Fibroblast of gingiva (primary cell): ENCODE measurements around the gene MYBBP1A.

ENCODE experiments used
- DNase-seq: peaks from one replicate; pipeline ENCODE4 v3.0.0-alpha.2; 2011; ENCODE audit warnings: low read depth

Gene MYBBP1A

GRCh38 chr17:4519361-4519788, 35.8 kb downstream of the MYBBP1A start:
- no peak for DNase-seq

GRCh38 chr17:4518901-4519300, 36.3 kb downstream of the MYBBP1A start:
- no peak for DNase-seq

DNA sequence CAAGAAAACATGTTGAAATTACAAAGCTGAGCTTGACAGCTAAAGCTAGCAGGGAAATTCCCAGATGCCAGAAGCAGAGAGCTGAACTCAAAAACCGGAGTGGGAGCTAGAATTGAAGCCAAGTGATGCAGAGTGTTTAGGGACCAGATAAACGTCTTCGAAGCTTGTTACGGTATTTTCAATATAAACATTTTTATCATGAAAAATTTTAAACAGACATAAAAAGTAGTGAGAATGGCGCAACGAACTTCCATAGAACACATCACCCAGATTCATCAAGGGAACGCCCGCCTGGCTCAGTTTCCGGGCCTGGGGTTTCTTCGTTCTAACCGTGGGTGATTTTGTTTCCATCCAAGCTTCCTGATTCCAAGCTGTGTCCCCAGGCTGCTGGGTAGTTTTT, 38.4 kb downstream of the MYBBP1A start:
- DNase-seq: no peak

DNA sequence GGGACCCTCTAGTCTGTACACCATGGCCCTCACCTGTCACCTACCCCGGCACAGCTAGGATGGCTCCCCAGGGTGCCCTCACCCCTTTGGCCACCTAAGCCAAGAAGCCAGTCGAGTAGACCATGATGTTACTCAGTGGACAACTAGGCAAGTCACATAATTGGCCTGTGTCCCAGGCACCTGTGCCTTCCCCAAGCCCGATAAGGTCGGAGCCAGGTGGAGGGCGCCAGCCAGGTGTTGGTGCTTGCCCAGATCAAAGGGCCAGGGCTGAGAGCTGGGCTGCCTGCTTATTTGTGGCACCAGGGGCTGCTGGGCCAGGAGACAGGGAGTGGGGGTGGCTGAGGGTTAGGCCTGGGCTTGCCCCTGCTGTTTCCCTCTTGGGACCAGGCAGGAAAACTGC, 39.7 kb downstream of the MYBBP1A start:
- DNase-seq: no peak

DNA sequence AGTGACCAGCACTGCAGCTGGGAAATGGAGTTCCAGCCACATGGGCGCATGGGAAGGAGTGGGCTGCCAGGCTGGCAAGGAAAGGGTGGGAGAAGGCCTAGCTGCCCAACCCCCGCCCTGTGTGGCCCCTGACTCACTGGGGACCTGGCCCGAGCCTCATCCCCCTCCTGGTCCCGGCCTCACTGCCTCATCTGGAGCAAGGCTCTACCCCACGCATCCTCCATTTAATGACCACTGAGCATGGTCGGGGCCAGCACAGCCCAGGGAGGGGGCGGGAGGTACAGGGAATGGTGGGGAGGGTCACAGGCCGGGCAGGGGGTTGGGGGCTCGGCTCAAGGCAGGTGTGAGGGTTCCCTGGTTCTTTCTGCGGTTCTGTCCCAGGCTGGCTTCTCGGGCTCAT, 40.4 kb downstream of the MYBBP1A start:
- DNase-seq: no peak

DNA sequence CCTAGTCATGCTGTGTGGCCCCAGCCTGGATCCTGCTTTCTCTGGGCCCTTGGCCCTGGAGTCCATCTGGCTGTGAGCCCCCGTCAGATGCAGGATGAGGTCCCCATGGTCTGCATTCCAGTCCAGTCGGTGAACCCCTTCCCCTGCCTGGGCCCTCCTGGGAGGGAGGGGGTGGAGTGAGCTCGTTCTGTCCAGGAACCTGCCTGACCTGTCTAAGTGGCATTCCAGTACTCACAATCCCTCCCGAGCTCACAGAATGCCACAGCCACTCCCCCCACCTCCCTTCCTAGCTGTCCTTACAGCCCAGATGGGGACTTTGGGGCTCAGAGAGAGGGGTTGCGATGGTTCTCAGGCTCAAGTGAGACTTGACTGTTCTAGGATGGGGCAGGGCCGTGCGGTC, 41.0 kb downstream of the MYBBP1A start:
- DNase-seq: no peak

GRCh38 chr17:4513113-4514032, 41.8 kb downstream of the MYBBP1A start:
- no peak for DNase-seq

GRCh38 chr17:4512156-4513112, 42.8 kb downstream of the MYBBP1A start:
- DNase-seq: no peak

- DNase-seq: no peak
These were observed 43.8 kb downstream of the MYBBP1A start for GRCh38 chr17:4511199-4511932.

DNA sequence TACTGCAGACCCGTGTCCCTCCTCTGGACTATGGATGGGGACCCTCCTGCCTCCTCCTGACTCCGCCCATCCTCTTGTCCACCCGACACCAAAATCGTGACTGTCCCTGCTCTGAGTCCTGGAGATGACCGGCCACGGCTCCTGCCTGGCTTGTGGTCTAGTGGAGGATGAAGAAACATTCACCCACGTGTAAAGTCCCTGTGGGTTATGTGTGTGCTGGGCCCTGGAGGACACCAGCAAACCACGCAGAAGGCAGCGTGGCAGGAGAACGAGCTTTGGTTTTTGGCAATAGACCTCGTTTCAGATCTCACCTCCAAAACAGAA, 44.6 kb downstream of the MYBBP1A start:
- no peak for DNase-seq

- DNase-seq: no peak
These were observed 45.1 kb downstream of the MYBBP1A start for GRCh38 chr17:4509923-4510617.

DNA sequence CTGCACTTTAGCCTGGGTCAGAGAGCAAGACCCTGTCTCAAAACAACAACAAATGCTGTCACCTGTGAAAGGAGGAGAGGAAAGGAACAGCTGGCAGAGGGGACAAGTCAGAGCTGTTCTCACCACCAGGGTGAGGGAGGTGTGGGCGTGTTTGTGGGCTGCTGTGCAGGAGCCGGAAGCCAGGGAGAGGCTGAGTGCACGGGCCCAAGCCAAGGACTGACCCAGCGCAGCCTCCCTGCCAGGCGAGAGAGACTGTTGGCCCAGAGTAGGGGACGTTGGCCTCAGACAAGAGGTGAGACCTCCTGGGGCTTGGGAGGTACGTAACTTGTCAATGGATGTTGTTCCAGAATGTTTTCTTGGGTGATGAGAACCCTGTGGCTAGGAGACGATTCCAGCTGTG, 45.8 kb downstream of the MYBBP1A start:
- no peak for DNase-seq

DNA sequence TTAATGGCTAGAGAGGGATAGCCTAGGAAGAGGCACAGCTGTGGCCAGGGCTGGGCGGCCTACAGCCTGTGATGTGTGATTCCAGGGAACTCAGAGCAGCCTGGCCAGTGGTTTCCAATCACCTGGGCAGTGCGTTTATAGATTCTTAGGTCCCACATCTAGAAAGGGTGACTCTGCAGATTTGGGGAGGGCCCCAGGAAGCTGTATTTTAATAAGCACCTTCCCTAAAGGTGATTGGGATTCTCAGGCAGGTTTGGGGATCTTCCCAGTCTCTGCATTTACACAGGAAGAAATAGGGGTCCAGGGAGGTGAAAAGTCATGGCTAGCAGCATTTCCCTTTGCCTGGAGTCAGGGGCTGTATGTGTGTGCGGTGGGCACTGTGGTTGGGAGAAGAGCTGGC, 47.0 kb downstream of the MYBBP1A start:
- DNase-seq: no peak

GRCh38 chr17:4507361-4508111, 47.6 kb downstream of the MYBBP1A start:
- no peak for DNase-seq

DNA sequence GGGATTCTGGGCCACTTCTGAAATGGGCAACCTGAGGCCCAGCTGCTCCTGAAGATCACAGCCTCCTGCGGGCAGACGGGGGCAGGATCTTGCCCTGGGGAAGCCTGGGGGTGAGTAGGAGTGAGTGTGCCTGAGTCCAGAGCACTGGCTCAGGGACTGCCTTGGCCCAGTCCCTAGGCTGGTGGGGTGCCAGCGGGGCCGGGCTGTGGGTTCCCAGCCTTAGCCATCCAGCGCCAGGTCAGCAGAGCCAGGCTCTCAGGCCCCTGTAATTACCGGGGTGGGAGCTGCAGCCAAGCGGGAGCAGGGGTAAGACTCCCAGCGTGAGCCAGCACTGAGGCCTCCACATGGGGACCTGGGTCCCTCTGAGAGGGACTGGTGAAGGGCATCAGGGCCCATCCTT, 48.3 kb downstream of the MYBBP1A start:
- no peak for DNase-seq

DNA sequence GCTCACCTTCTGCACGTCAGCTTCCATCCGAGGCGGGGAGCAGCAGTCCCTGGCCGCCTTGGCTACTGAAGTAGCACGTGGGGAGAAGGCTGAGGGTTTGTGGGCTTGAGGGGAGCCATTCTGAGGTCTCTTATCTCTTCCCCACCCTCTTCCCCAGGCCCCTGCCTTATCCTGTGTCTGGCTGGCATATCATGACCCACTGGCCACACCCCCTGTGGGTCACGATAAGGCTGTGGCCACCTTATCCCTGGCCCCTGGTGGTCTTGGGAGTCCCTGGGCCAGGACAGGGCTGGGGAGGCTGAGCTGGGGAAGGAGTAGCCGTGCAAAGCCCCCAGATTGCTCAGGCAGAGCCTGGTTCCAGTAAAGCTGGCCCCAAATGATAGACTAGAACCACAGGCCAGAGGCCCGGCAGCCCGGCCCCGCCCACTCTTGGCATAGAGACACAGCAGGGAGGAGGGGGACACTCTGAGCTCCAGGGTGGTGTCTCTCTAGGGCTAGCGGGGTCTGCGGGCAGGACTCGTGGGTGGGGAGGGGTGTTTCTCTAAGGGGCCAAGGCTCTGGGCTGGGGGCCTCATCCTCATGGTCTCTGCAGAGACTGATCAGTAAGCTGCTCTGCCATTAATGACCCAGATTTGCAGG, 48.9 kb downstream of the MYBBP1A start:
- DNase-seq: no peak

GRCh38 chr17:4505187-4505586, 50.0 kb downstream of the MYBBP1A start:
- no peak for DNase-seq

DNA sequence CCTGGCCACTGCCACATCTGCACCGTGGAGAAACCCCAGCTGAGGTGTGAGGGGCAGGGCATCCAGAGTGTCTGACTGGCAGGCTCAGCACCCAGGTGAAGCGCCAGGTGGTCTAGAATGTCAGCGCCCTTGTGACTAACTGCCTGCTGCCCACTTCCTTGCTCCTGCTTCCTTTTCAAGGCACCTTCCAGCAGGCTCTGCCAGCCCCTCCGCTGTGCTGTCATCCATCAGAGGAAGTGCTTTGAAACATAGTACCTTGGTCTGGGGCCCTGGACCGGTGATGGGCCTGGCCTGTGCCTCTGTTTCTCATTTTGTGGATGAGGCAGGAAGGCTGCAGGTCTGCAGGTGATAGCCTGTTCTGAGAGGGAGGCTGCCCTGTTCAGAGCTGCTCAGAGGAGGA, 51.0 kb downstream of the MYBBP1A start:
- DNase-seq: no peak

- no peak for DNase-seq
These were observed 51.7 kb downstream of the MYBBP1A start for GRCh38 chr17:4503283-4504025.
